Dedifferentiated amniotic fluid mesenchymal stem cell (primary cell): ENCODE results near the gene ITGA4.

Experiments
- DNase-seq: peaks from one replicate; pipeline ENCODE4 v3.0.0-alpha.2; 2016; ENCODE audit errors: extremely low spot score

The ITGA4 gene

DNA sequence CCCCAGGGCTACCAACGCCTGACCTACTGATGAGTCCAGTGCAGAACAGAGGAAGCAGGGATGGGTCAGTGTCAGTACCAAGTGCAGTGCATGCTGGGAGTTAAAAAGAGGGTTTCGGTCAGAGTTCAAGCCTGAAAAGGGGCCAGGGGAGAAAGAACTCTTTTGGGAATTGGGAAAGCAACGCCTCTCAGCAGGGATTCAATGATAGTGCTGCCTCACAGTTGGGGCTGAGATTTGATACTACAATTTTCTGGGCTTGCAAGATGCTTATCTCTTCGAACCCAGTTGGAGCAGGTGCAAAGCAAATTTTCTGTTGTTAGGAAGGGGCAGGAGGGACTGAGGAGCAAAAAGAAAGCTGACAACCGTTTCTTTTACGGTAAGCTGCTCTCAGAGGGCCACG is 117.1 kb downstream of the ITGA4 start:
- DNase-seq, result no peak

DNA sequence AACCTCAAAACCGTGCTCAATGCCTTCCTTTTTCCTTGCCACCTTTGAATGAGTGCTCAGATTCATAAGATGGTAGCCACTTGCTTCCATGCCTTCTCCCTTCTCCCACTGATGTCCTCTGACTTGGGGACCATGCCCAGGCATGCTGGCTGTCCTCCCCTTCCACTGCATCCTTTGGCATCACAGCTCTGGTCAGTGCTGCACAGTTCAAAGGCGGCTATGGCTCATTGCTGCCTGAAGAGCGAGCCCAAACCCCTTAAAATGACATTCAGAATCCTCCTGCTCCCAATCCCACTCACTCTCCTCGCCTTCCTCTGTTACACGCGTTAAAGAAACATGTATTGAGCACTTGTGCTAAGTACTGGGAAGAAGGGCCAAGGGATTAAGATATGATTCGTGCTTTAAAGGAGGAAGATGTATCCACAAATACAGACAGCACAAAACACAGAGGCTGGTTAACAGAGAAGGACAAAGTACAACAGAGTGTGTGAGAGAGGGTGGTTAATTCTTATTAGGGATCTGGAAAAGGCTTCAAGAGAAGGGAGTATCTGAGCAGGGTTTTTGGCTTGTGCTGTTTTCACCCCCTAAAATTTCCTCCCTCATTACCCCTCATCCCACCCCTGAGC is 118.0 kb downstream of the ITGA4 start:
- DNase-seq, result no peak

DNA sequence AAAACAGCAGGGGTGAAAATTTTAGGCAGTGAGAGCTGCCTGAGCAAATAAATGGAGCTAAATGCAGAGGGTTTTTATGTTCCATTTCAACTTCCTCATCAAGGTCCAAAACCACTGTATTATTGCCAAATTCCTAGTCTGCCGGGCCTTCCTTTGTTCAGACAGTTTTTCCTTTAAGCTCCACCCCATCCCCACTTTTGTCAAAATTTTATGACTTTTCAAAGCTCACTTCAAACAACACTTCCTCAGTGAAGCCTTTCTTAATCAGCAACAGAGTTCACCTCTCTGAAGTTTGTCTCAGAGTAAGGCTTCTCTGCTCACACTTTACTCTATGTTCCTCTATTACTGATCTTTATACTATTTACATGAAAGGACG is 118.5 kb downstream of the ITGA4 start:
- DNase-seq, result no peak

DNA sequence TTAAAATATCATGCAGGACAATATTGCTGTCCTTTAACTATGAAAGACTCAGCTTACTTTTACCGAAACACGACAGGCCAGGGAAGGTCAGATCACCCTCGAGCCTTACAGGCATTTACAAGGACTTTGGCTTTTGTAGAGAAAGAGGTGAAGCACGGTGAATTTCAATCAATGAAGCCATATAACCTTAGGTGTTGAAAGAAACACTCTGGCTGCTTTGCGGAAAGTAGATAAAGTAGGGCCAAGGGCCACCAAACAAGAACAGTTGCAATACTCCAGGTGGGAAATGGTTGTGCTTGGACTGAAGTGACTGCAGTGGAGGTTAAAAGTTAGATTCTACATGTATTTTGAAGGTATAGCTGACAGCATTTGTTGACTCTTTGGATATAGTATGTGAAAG is 119.2 kb downstream of the ITGA4 start:
- no peak for DNase-seq

GRCh38 chr2:181578829-181579228 is 121.6 kb downstream of the ITGA4 start:
- no peak for DNase-seq

GRCh38 chr2:181581534-181581933 is 124.3 kb downstream of the ITGA4 start:
- DNase-seq, result no peak

DNA sequence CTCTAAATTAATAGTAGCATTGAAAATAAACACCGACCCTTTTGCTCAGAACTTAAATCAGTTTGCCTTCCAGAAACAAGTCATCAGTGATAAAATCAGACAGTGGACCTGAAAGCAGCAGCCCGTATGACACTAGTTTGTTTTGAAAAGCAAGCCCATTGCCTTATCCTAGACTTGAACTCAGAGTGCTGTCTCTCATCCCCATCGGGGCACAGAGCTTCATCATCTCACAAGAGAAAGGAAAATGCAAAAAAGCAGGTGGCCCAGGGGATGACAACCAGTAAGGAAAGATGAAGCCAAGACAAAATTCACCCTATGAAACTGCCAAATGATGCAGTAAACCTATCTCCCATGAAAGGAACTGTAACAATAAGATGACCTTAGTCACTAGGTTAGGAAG is 128.5 kb downstream of the ITGA4 start:
- no peak for DNase-seq
